Activated naive CD4-positive, alpha-beta T cell treated with anti-CD3 and anti-CD28 coated beads, Interleukin-2, amount 50 U/mL, for 16 hours (primary cell): ENCODE results near the gene AGO4.
"Not testable (repeated sequence)": the region's sequence is repeated elsewhere in the genome, so short reads cannot be mapped to it uniquely, and the experiment has no call there.

Experiments used
- DNase-seq: peaks from one replicate; pipeline ENCODE4 v3.0.0-alpha.2; 2020

The AGO4 gene

GRCh38 chr1:35812754-35813153 is 4.9 kb downstream of the AGO4 start:
- not testable (repeated sequence) for DNase-seq

- DNase-seq = no peak
Observed at GRCh38 chr1:35825255-35825654, 17.4 kb downstream of the AGO4 start.

- DNase-seq = no peak
Observed at GRCh38 chr1:35832276-35832905, 24.6 kb downstream of the AGO4 start.

- DNase-seq = no peak
Observed at GRCh38 chr1:35833395-35833794, 25.6 kb downstream of the AGO4 start.

- DNase-seq = no peak
Observed at GRCh38 chr1:35834218-35834617, 26.4 kb downstream of the AGO4 start.

GRCh38 chr1:35835398-35835797 is 27.6 kb downstream of the AGO4 start:
- no peak for DNase-seq

- DNase-seq = no peak
Observed at GRCh38 chr1:35836734-35837133, 28.9 kb downstream of the AGO4 start.

GRCh38 chr1:35838693-35839245 is 31.0 kb downstream of the AGO4 start:
- no peak for DNase-seq

- DNase-seq = no peak
Observed at GRCh38 chr1:35844826-35845225, 37.0 kb downstream of the AGO4 start.

GRCh38 chr1:35845766-35846165 is 38.0 kb downstream of the AGO4 start:
- no peak for DNase-seq

- DNase-seq = no peak
Observed at GRCh38 chr1:35847935-35848565, 40.2 kb downstream of the AGO4 start.

GRCh38 chr1:35850051-35850450 is 42.2 kb downstream of the AGO4 start:
- DNase-seq = no peak

GRCh38 chr1:35850716-35851115 is 42.9 kb downstream of the AGO4 start:
- DNase-seq = no peak

GRCh38 chr1:35851132-35851869 is 43.5 kb downstream of the AGO4 start:
- no peak for DNase-seq

- DNase-seq = no peak
Observed at GRCh38 chr1:35852241-35852640, 44.4 kb downstream of the AGO4 start.

GRCh38 chr1:35854989-35855700 is 47.3 kb downstream of the AGO4 start:
- DNase-seq = no peak

GRCh38 chr1:35856964-35857363 is 49.1 kb downstream of the AGO4 start:
- no peak for DNase-seq

GRCh38 chr1:35857830-35858229 is 50.0 kb downstream of the AGO4 start:
- no peak for DNase-seq

- no peak for DNase-seq
Observed at GRCh38 chr1:35860696-35861095, 52.9 kb downstream of the AGO4 start.

- DNase-seq = no peak
Observed at GRCh38 chr1:35863136-35863535, 55.3 kb downstream of the AGO4 start.

- no peak for DNase-seq
Observed at GRCh38 chr1:35863881-35864625, 56.2 kb downstream of the AGO4 start.

- no peak for DNase-seq
Observed at GRCh38 chr1:35864813-35865212, 57.0 kb downstream of the AGO4 start.

- DNase-seq = no peak
Observed at GRCh38 chr1:35866991-35867390, 59.2 kb downstream of the AGO4 start.
